ENCODE data around the gene ISM1.

DNA sequence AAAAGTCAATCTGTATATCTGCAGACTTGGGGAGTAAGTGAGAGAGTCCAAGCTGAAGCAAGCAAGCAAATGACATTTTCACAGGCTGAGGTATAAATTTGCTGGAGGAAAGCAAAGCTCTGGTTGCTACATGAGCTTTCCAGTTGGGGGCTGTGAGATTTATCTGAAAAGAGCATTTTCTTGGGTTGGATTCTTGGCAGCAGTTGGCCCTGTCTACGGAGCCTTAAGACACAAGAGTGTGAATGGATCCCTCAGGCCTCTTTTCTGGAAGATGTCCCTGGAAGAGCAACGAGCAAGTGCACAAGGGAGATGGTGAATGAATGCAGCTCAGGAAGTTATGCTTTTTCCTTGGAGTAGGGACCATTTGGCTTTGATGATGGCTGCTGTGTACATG is 30.8 kb downstream of the ISM1 start:
- TF ChIP-seq CTCF (IDR thresholded peaks at IDR 0.05; ENCODE audit: low read depth, low read length): no peak
- TF ChIP-seq EZH2phosphoT487 (IDR thresholded peaks at IDR 0.05; ENCODE audit: low read depth): no peak

All from OCI-LY3 (cell line).